Esophagus squamous epithelium (tissue), 5 donors: Measurements from ENCODE around the gene RNLS. TPM values are rescaled to one million over a fixed set of nuclear protein-coding genes. Genes with fewer than 3 reads are reported as not detected.
A peak's percentile ranks its signal among the peaks of the same experiment; 100 is the strongest.

Source experiments
- DNase-seq: peaks from one replicate; lab custom pipeline; 2025; lab: John Stamatoyannopoulos, UW
- H3K27ac ChIP-seq, 4 donors: fragments of 200-600 bp; sonication (generic); one replicate each; pipeline ENCODE4 v1.5.1; 2016 to 2019; ENCODE audit warnings: mild to moderate bottlenecking in 1 of 4
- H3K27me3 ChIP-seq, 4 donors: fragments of 200-600 bp; sonication (generic); 1 replicate in 3 of 4; 2 replicates in 1 of 4; pipeline versions ENCODE4 v1.5.1 to v1.6.0; 2017 to 2021; ENCODE audit warnings: antibody characterized with exemption in 1 of 4
- H3K36me3 ChIP-seq, 3 donors: fragments of 200-600 bp; sonication (generic); one replicate each; pipeline ENCODE4 v1.5.1; 2016 to 2019
- H3K4me1 ChIP-seq, 3 donors: fragments of 200-600 bp; sonication (generic); one replicate each; pipeline ENCODE4 v1.5.1; 2017 to 2019
- H3K4me3 ChIP-seq, 4 donors: fragments of 200-600 bp; sonication (generic); 1 replicate in 3 of 4; 2 replicates in 1 of 4; pipeline ENCODE4 v1.5.1; 2016 to 2019; ENCODE audit warnings: mild to moderate bottlenecking in 2 of 4, moderate library complexity in 1 of 4
- H3K9me3 ChIP-seq, 3 donors: fragments of 200-600 bp; sonication (generic); one replicate each; pipeline ENCODE4 v1.5.1; 2016 to 2019
- CTCF ChIP-seq, 6 experiments: fragments of 450-650 bp in 4 of 6; fragments of 200-600 bp in 2 of 6; sonication (generic) in 2 of 6; IDR thresholded peaks; one replicate each; pipeline ENCODE4 v1.5.1; 2016 to 2019; ENCODE audit warnings: antibody characterized with exemption in 6 of 6, mild to moderate bottlenecking in 4 of 6, moderate library complexity in 4 of 6
- POLR2A ChIP-seq, 4 donors: fragments of 450-650 bp; IDR thresholded peaks; one replicate each; pipeline ENCODE4 v1.6.1; 2017; ENCODE audit warnings: antibody characterized with exemption in 4 of 4, mild to moderate bottlenecking in 4 of 4, moderate library complexity in 3 of 4
- WGBS, 2 donors: methylation state at CpG; one replicate each; pipeline ENCODE4 v1.1.5; 2018; 5-methylcytosine and 5-hydroxymethylcytosine counted together
- intact Hi-C: fragments of 100-400 bp; cut with DNase I; formaldehyde crosslinking; loops from one replicate; pipeline ENCODE4 v1.15.0; 2022
- total RNA-seq, 4 donors: library from RNA; depleted of rRNA; stranded (reverse); fragments of >200 nt; gene quantifications; one replicate each; pipeline ENCODE4 v1.1.0, GENCODE V29; 2016
- donor health status: DM: yes; HTN: yes; CAD: no.

The RNLS gene
- total RNA-seq, 4 donors from 2014 or later: 7.9 to 13.5 (median 10.5) TPM

DNA sequence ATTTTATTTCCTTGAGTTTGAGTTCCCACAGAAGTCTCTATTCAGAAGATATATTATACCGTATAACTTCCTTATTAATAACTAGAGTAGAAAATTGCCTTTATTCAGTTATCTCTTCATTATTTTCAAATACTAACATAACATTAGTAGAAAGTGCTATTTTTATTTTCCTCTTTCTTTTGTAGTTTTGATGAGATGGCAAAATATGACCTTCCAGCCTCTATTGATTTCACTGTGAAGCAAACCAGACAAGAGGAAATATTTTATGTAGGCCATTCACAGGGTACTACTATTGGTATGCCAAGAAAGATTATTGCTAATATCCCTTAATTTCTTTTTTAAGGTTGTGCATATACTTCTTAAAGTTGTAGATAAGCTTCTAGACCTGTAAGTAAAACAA is 11.4 kb upstream of the RNLS start:
- DNase-seq: no peak
- Histone ChIP-seq H3K36me3 (no peaks in the 10 kb centered on the region), H3K27me3 (no peaks in the 10 kb centered on the region), H3K4me3 (no peak overlapping the region), H3K4me1 (no peaks in the 10 kb centered on the region), H3K9me3 (no peaks in the 10 kb centered on the region), H3K27ac (no peak overlapping the region)
- TF ChIP-seq POLR2A (IDR thresholded peaks at IDR 0.05) (no peak), CTCF (IDR thresholded peaks at IDR 0.05) (no peak)
- intact Hi-C loops: no loop called here
- WGBS, 2 donors: 95 to 97% methylated on average over 1 of the region's 1 CpG

DNA sequence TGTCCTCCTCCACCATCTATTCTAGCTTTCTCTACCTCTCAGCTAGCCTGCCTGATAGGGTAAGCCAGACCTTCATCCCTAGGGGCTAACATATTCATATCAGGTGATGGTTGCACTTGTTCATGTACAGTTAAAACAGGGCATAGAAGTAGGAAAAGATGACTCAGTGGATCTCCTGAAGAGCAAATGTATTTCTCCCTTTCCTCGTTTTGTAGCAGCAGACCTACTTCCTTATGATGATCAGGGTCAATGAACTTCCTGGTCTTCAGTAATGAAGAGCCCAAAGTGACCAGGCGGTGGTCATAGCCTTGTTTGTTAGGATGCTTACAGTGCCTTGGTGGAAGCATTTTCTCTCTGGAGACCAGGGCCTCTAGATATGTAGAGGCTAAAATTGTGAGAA is 9.8 kb upstream of the RNLS start:
- intact Hi-C loops: no loop called here
- WGBS, 2 donors: 63 to 77% methylated on average over 2 of the region's 2 CpGs

GRCh38 chr10:88592381-88592780 is 9.3 kb upstream of the RNLS start:
- intact Hi-C loops: no loop called here
- no peak for DNase-seq
- H3K9me3 ChIP-seq: no peaks in the 10 kb centered on the region
- no peak overlapping the region for H3K27ac ChIP-seq
- no peak overlapping the region for H3K4me3 ChIP-seq
- TF ChIP-seq CTCF (IDR thresholded peaks at IDR 0.05): no peak
- TF ChIP-seq POLR2A (IDR thresholded peaks at IDR 0.05): no peak
- no peaks in the 10 kb centered on the region for H3K36me3 ChIP-seq
- 64 to 69% methylated on average over 1 of the region's 1 CpG for WGBS, 2 donors
- no peaks in the 10 kb centered on the region for H3K4me1 ChIP-seq
- no peaks in the 10 kb centered on the region for H3K27me3 ChIP-seq

More for the DNA sequence above, 9.8 kb upstream of the RNLS start:
- no peaks in the 10 kb centered on the region for H3K36me3 ChIP-seq
- DNase-seq: no peak
- H3K4me1 ChIP-seq: no peaks in the 10 kb centered on the region
- H3K9me3 ChIP-seq: no peaks in the 10 kb centered on the region
- H3K27me3 ChIP-seq: no peaks in the 10 kb centered on the region
- no peak overlapping the region for H3K4me3 ChIP-seq
- TF ChIP-seq POLR2A (IDR thresholded peaks at IDR 0.05) (no peak), CTCF (IDR thresholded peaks at IDR 0.05) (no peak)
- H3K27ac ChIP-seq: no peak overlapping the region

GRCh38 chr10:88586462-88586861 is 3.3 kb upstream of the RNLS start, which contains the start of gene LIPJ:
Gene LIPJ (plus strand): TSS chr10:88586762. CDS start chr10:88590688, 3,926 bp downstream.
- Histone ChIP-seq H3K4me1 (peaks cover 0 to 16% (median 0%) of the 10 kb centered on the region in 3 donors), H3K27me3 (no peaks in the 10 kb centered on the region), H3K36me3 (no peaks in the 10 kb centered on the region), H3K4me3 (no peak within 1 kb of the TSS), H3K9me3 (no peaks in the 10 kb centered on the region), H3K27ac (no peak within 1 kb of the TSS)
- TF ChIP-seq POLR2A (IDR thresholded peaks at IDR 0.05): no peak
- no peak for TF ChIP-seq CTCF (IDR thresholded peaks at IDR 0.05)
- DNase-seq: no peak
- WGBS, 2 donors: 86 to 97% methylated on average over 2 of the region's 2 CpGs
- intact Hi-C loops: no loop called here

GRCh38 chr10:88583584-88583957 is 453 bp upstream of the RNLS start:
- 60 to 61% methylated on average over 7 of the region's 7 CpGs for WGBS, 2 donors
- TF ChIP-seq POLR2A (IDR thresholded peaks at IDR 0.05): no peak
- no peak for TF ChIP-seq CTCF (IDR thresholded peaks at IDR 0.05)
- Histone ChIP-seq H3K4me3 (peak overlapping the region; percentile 54 to 82 (median 69)), H3K4me1 (peaks cover 0 to 16% (median 0%) of the 10 kb centered on the region in 3 donors), H3K27me3 (no peaks in the 10 kb centered on the region), H3K9me3 (no peaks in the 10 kb centered on the region), H3K27ac (peak overlapping the region; percentile 87 to 92 (median 90)), H3K36me3 (no peaks in the 10 kb centered on the region)
- intact Hi-C loops: no loop called here
- no peak for DNase-seq
